ENCODE measurements around the gene CDK2AP2. TPM values are rescaled to one million over a fixed set of nuclear protein-coding genes. Genes with fewer than 3 reads are reported as not detected.
"Not testable (repeated sequence)": the region's sequence is repeated elsewhere in the genome, so short reads cannot be mapped to it uniquely, and the experiment has no call there.

The CDK2AP2 gene
- total and polyA plus RNA-seq, 3 experiments from 2014 or later: 60.7 to 173 (median 68.9) TPM

- no peaks in the 10 kb centered on the region for H3K27me3 ChIP-seq (ENCODE audit: insufficient read depth, low read length, poor library complexity, severe bottlenecking)
- H3K36me3 ChIP-seq (ENCODE audit: insufficient read depth, low read length): peaks cover 4% of the 10 kb centered on the region
- peaks cover 0 to 23% (median 0%) of the 10 kb centered on the region in 3 donors for H3K36me3 Mint-ChIP-seq
- peaks cover 42 to 50% (median 49%) of the 10 kb centered on the region in 3 donors for H3K4me1 Mint-ChIP-seq
- ChIA-PET POLR2A (interaction anchor here (0.6 to 4.1 kb wide), 15 partner anchors 9 to 1905 kb away, joined by 3 to 38 read pairs (median 5); partner anchors contain the start of genes PITPNM1, POLD4, PPP1CA and PTPRCAP), CTCF (interaction anchor here (0.8 to 2.5 kb wide), 12 partner anchors 22 to 131 kb away, joined by 3 to 13 read pairs (median 4); partner anchors contain the start of genes CDK2AP2, PITPNM1, PPP1CA and PTPRCAP)
- peak overlapping the region; percentile 80 for H3K27ac ChIP-seq (ENCODE audit: low read depth, low read length)
- no peaks in the 10 kb centered on the region for H3K9me3 Mint-ChIP-seq
- no peaks in the 10 kb centered on the region for H3K9me3 ChIP-seq (ENCODE audit: low read length)
- H3K27me3 Mint-ChIP-seq: no peaks in the 10 kb centered on the region
- peaks cover 44% of the 10 kb centered on the region for H3K4me1 ChIP-seq (ENCODE audit: insufficient read depth, low read length)
- H3K4me3 Mint-ChIP-seq: peak overlapping the region; percentile 87 to 99 (median 95)
- H3K27ac Mint-ChIP-seq: peak overlapping the region; percentile 90 to 100 (median 98)
- no peak for DNase-seq
- peak overlapping the region; percentile 96 for H3K4me3 ChIP-seq (ENCODE audit: low read length)
These were observed 25.6 kb downstream of the CDK2AP2 start for GRCh38 chr11:67482275-67482826.

GRCh38 chr11:67477344-67478050, 30.5 kb downstream of the CDK2AP2 start:
- peak overlapping the region; percentile 16 for H3K27ac ChIP-seq (ENCODE audit: low read depth, low read length)
- H3K4me1 ChIP-seq (ENCODE audit: insufficient read depth, low read length); H3K36me3 ChIP-seq (ENCODE audit: insufficient read depth, low read length); CTCF ChIA-PET; H3K27ac Mint-ChIP-seq; H3K4me3 Mint-ChIP-seq; H3K9me3 Mint-ChIP-seq; DNase-seq; H3K27me3 ChIP-seq (ENCODE audit: insufficient read depth, low read length, poor library complexity, severe bottlenecking); H3K27me3 Mint-ChIP-seq; H3K9me3 ChIP-seq (ENCODE audit: low read length); H3K36me3 Mint-ChIP-seq; H3K4me3 ChIP-seq (ENCODE audit: low read length); H3K4me1 Mint-ChIP-seq: not testable (repeated sequence)
- POLR2A ChIA-PET: interaction anchor here (0.6 kb wide), 2 partner anchors 13 to 333 kb away, joined by 3 to 7 read pairs; no protein-coding TSS in a partner anchor

- H3K4me3 ChIP-seq (ENCODE audit: low read length); H3K4me1 Mint-ChIP-seq; DNase-seq; H3K9me3 Mint-ChIP-seq; H3K27me3 Mint-ChIP-seq; H3K4me1 ChIP-seq (ENCODE audit: insufficient read depth, low read length); H3K9me3 ChIP-seq (ENCODE audit: low read length); POLR2A ChIA-PET; H3K36me3 Mint-ChIP-seq; H3K36me3 ChIP-seq (ENCODE audit: insufficient read depth, low read length); H3K27ac Mint-ChIP-seq; H3K27me3 ChIP-seq (ENCODE audit: insufficient read depth, low read length, poor library complexity, severe bottlenecking): not testable (repeated sequence)
- H3K4me3 Mint-ChIP-seq: peak overlapping the region in 1 of 7 donors; percentile 3
- CTCF ChIA-PET: interaction anchor here (0.8 to 2.0 kb wide), 4 partner anchors 29 to 120 kb away, joined by 3 to 6 read pairs (median 4); partner anchors contain the start of gene PPP1CA
- H3K27ac ChIP-seq (ENCODE audit: low read depth, low read length): peak overlapping the region; percentile 16
These were observed 31.3 kb downstream of the CDK2AP2 start for GRCh38 chr11:67476692-67477091.

- Mint-ChIP-seq H3K9me3 (no peaks in the 10 kb centered on the region), H3K4me1 (peaks cover 0 to 12% (median 11%) of the 10 kb centered on the region in 3 donors), H3K36me3 (peaks cover 0 to 3% (median 0%) of the 10 kb centered on the region in 3 donors), H3K27me3 (no peaks in the 10 kb centered on the region), H3K27ac (no peak overlapping the region), H3K4me3 (no peak overlapping the region)
- Histone ChIP-seq H3K9me3 (ENCODE audit: low read length) (no peaks in the 10 kb centered on the region), H3K4me3 (ENCODE audit: low read length) (no peak overlapping the region), H3K36me3 (ENCODE audit: insufficient read depth, low read length) (no peaks in the 10 kb centered on the region), H3K27me3 (ENCODE audit: insufficient read depth, low read length, poor library complexity, severe bottlenecking) (no peaks in the 10 kb centered on the region), H3K4me1 (ENCODE audit: insufficient read depth, low read length) (peaks cover 7% of the 10 kb centered on the region), H3K27ac (ENCODE audit: low read depth, low read length) (no peak overlapping the region)
- CTCF ChIA-PET: interaction anchor here (1.0 kb wide), 1 partner anchor 36 kb away, joined by 3 read pairs; the partner anchor contains the start of gene PTPRCAP
- POLR2A ChIA-PET: interaction anchor here (2.1 kb wide), 1 partner anchor 10 kb away, joined by 5 read pairs; the partner anchor contains the start of gene AIP
- no peak for DNase-seq
These were observed 35.1 kb downstream of the CDK2AP2 start for GRCh38 chr11:67472882-67473281.

- Mint-ChIP-seq H3K9me3 (no peaks in the 10 kb centered on the region), H3K27me3 (no peaks in the 10 kb centered on the region), H3K36me3 (peaks cover 0 to 6% (median 0%) of the 10 kb centered on the region in 3 donors), H3K27ac (peak overlapping the region in 5 of 8 donors; percentile 11 to 87 (median 73)), H3K4me1 (peaks cover 7 to 29% (median 21%) of the 10 kb centered on the region in 3 donors), H3K4me3 (peak overlapping the region in 6 of 7 donors; percentile 74 to 92 (median 84))
- Histone ChIP-seq H3K36me3 (ENCODE audit: insufficient read depth, low read length) (no peaks in the 10 kb centered on the region), H3K4me3 (ENCODE audit: low read length) (no peak overlapping the region), H3K27ac (ENCODE audit: low read depth, low read length) (no peak overlapping the region), H3K27me3 (ENCODE audit: insufficient read depth, low read length, poor library complexity, severe bottlenecking) (no peaks in the 10 kb centered on the region), H3K9me3 (ENCODE audit: low read length) (no peaks in the 10 kb centered on the region), H3K4me1 (ENCODE audit: insufficient read depth, low read length) (peaks cover 23% of the 10 kb centered on the region)
- DNase-seq: no peak
- ChIA-PET POLR2A (interaction anchor here (1.1 to 3.9 kb wide), 3 partner anchors 13 to 69 kb away, joined by 5 to 22 read pairs (median 12); partner anchors contain the start of genes AIP and PPP1CA), CTCF (interaction anchor here (0.8 to 4.8 kb wide), 6 partner anchors 22 to 88 kb away, joined by 3 to 38 read pairs (median 4); partner anchors contain the start of genes PPP1CA, PTPRCAP and TBC1D10C)
These were observed 37.5 kb downstream of the CDK2AP2 start for GRCh38 chr11:67470337-67471002.

- POLR2A ChIA-PET: interaction anchor here (1.0 to 3.9 kb wide), 10 partner anchors 14 to 230 kb away, joined by 3 to 38 read pairs (median 6); partner anchors contain the start of genes AIP, PPP1CA, PTPRCAP and RPS6KB2
- Histone ChIP-seq H3K9me3 (ENCODE audit: low read length) (no peaks in the 10 kb centered on the region), H3K36me3 (ENCODE audit: insufficient read depth, low read length) (no peaks in the 10 kb centered on the region)
These were observed 38.5 kb downstream of the CDK2AP2 start for GRCh38 chr11:67469508-67469811.

GRCh38 chr11:67468759-67469507, 39.0 kb downstream of the CDK2AP2 start, which contains the start of gene TMEM134:
Gene TMEM134, minus strand, starts transcription at chr11:67469251. Its CDS starts 59 bp downstream, at chr11:67469192.
- no peaks in the 10 kb centered on the region for H3K36me3 ChIP-seq (ENCODE audit: insufficient read depth, low read length)
- H3K27ac Mint-ChIP-seq: peak within 1 kb of the TSS; percentile 64 to 94 (median 88)
- H3K9me3 Mint-ChIP-seq: no peaks in the 10 kb centered on the region
- CTCF ChIA-PET: interaction anchor here (0.6 to 4.8 kb wide), 20 partner anchors 14 to 229 kb away, joined by 3 to 38 read pairs (median 4); partner anchors contain the start of genes CABP4, GPR152, PITPNM1 and PPP1CA
- H3K4me1 ChIP-seq (ENCODE audit: insufficient read depth, low read length): peaks cover 36% of the 10 kb centered on the region
- peak within 1 kb of the TSS; percentile 87 to 92 (median 88) for H3K4me3 Mint-ChIP-seq
- POLR2A ChIA-PET: interaction anchor here (0.5 to 3.9 kb wide), 18 partner anchors 14 to 229 kb away, joined by 3 to 38 read pairs (median 5); partner anchors contain the start of genes AIP, CLCF1, PPP1CA and PTPRCAP
- no peaks in the 10 kb centered on the region for H3K27me3 ChIP-seq (ENCODE audit: insufficient read depth, low read length, poor library complexity, severe bottlenecking)
- peaks cover 11 to 44% (median 30%) of the 10 kb centered on the region in 3 donors for H3K4me1 Mint-ChIP-seq
- peak within 1 kb of the TSS; percentile 70 for H3K27ac ChIP-seq (ENCODE audit: low read depth, low read length)
- H3K4me3 ChIP-seq (ENCODE audit: low read length): peak within 1 kb of the TSS; percentile 74
- peaks cover 0 to 11% (median 0%) of the 10 kb centered on the region in 3 donors for H3K36me3 Mint-ChIP-seq
- H3K27me3 Mint-ChIP-seq: no peaks in the 10 kb centered on the region
- peak; percentile 86 to 95 (median 87) for DNase-seq
- no peaks in the 10 kb centered on the region for H3K9me3 ChIP-seq (ENCODE audit: low read length)

More at GRCh38 chr11:67469508-67469811, 38.5 kb downstream of the CDK2AP2 start:
- no peak for DNase-seq
- CTCF ChIA-PET: interaction anchor here (0.7 to 4.8 kb wide), 12 partner anchors 15 to 87 kb away, joined by 3 to 38 read pairs (median 4); partner anchors contain the start of genes CABP4, PPP1CA, PTPRCAP and RPS6KB2
- Mint-ChIP-seq H3K4me3 (peak overlapping the region; percentile 74 to 92 (median 88)), H3K36me3 (peaks cover 0 to 11% (median 0%) of the 10 kb centered on the region in 3 donors), H3K4me1 (peaks cover 11 to 39% (median 25%) of the 10 kb centered on the region in 3 donors), H3K27ac (peak overlapping the region; percentile 63 to 92 (median 86)), H3K9me3 (no peaks in the 10 kb centered on the region), H3K27me3 (no peaks in the 10 kb centered on the region)
- H3K4me1 ChIP-seq (ENCODE audit: insufficient read depth, low read length): peaks cover 30% of the 10 kb centered on the region
- peak overlapping the region; percentile 70 for H3K27ac ChIP-seq (ENCODE audit: low read depth, low read length)
- H3K27me3 ChIP-seq (ENCODE audit: insufficient read depth, low read length, poor library complexity, severe bottlenecking): no peaks in the 10 kb centered on the region
- H3K4me3 ChIP-seq (ENCODE audit: low read length): peak overlapping the region; percentile 64

Data from CD8-positive, alpha-beta memory T cell (primary cell).